DOHH2 (cell line): ENCODE measurements around the gene EXOSC7.

Experiments used
- H3F3A ChIP-seq: fragments of 200-600 bp; sonication (generic), shearing (Covaris generic); 2 replicates; pipeline ENCODE4 v1.6.0; 2016; ENCODE audit warnings: antibody characterized with exemption, mild to moderate bottlenecking; ENCODE audit not compliant: control insufficient read depth, insufficient read depth
- H3K27ac ChIP-seq: fragments of 200-600 bp; sonication (generic); 2 replicates; pipeline ENCODE4 v1.5.1; 2014; ENCODE audit warnings: low read depth, mild to moderate bottlenecking, low read length, moderate library complexity
- H3K27me3 ChIP-seq: fragments of 200-600 bp; sonication (generic); 2 replicates; pipeline ENCODE4 v1.6.1; 2014; ENCODE audit warnings: mild to moderate bottlenecking, low read length, mixed read lengths; ENCODE audit not compliant: control insufficient read depth
- H3K36me3 ChIP-seq: fragments of 200-600 bp; sonication (generic); 2 replicates; pipeline ENCODE4 v1.6.1; 2014; ENCODE audit warnings: mild to moderate bottlenecking, low read length, moderate library complexity, mixed read lengths; ENCODE audit not compliant: control insufficient read depth
- H3K4me1 ChIP-seq: fragments of 200-600 bp; sonication (generic); 2 replicates; pipeline ENCODE4 v1.6.1; 2014; ENCODE audit warnings: mild to moderate bottlenecking, low read length, mixed read lengths; ENCODE audit not compliant: control insufficient read depth
- H3K4me2 ChIP-seq: fragments of 200-600 bp; sonication (generic); 2 replicates; pipeline ENCODE4 v1.6.0; 2014; ENCODE audit warnings: mild to moderate bottlenecking, low read length, moderate library complexity
- H3K4me3 ChIP-seq: fragments of 200-600 bp; sonication (generic); 2 replicates; pipeline ENCODE4 v1.5.1; 2014; ENCODE audit warnings: mild to moderate bottlenecking, low read length, mixed read lengths
- H3K79me2 ChIP-seq: fragments of 200-600 bp; sonication (generic); 2 replicates; pipeline ENCODE4 v1.6.1; 2014; ENCODE audit warnings: mild to moderate bottlenecking, low read length, mixed read lengths; ENCODE audit not compliant: control insufficient read depth
- H3K9me2 ChIP-seq: fragments of 200-600 bp; sonication (generic); replicated peaks from 2 replicates; pipeline ENCODE4 v1.6.1; 2014; ENCODE audit warnings: mild to moderate bottlenecking, low read length, mixed read lengths; ENCODE audit not compliant: control insufficient read depth
- H3K9me3 ChIP-seq: fragments of 200-600 bp; sonication (generic); 2 replicates; pipeline ENCODE4 v1.6.1; 2014; ENCODE audit warnings: antibody characterized with exemption, low read length, mixed read lengths; ENCODE audit not compliant: control insufficient read depth, insufficient read depth
- H4K20me1 ChIP-seq: fragments of 200-600 bp; sonication (generic); 2 replicates; pipeline ENCODE4 v1.6.0; 2014; ENCODE audit warnings: low read depth, mild to moderate bottlenecking, antibody characterized with exemption, low read length, moderate library complexity; ENCODE audit not compliant: control insufficient read depth, insufficient read depth
- CTCF ChIP-seq: fragments of 200-600 bp; sonication (generic); IDR thresholded peaks from one replicate; pipeline ENCODE4 v1.5.1; 2014; ENCODE audit warnings: antibody characterized with exemption, mild to moderate bottlenecking, low read depth, low read length; ENCODE audit not compliant: poor library complexity, severe bottlenecking
- EZH2phosphoT487 ChIP-seq: fragments of 200-600 bp; sonication (generic); IDR thresholded peaks from 2 replicates; pipeline ENCODE4 v1.6.1; 2017; ENCODE audit warnings: borderline replicate concordance, mild to moderate bottlenecking, antibody characterized with exemption, low read length, moderate library complexity, mixed read lengths

The EXOSC7 gene

DNA sequence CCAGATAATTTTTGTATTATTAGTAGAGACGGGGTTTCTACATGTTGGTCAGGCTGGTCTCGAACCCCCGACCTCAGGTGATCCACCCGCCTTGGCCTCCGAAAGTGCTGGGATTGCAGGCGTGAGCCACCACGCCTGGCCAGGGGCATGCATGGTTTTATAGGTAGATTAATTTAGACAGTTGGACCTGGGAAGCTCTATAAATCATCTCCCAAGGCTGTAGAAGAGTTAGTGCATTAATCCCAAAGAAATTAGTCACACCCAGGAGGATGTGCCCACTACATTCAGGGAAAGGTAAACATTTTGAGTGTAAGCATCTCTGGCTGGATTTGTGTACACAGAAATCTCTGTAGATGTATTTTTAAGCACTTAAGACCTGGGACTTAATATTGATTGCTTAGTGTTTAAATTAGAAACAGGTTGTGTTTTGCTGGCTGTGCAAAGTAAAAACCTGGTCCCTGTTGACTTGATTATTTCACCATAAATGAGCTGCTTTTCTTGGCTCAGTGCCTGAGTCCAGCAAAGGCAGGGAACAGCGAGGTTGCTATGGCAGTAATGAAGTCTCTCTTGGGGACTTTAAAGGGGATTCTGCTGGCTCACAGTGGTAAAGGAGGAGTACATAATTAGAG lies 19.2 kb downstream of the EXOSC7 start:
- H4K20me1 ChIP-seq: no peaks in the 10 kb centered on the region
- H3K4me3 ChIP-seq: no peak overlapping the region
- H3K27ac ChIP-seq: no peak overlapping the region
- peaks cover 24% of the 10 kb centered on the region for H3K79me2 ChIP-seq
- peaks cover 83% of the 10 kb centered on the region for H3K36me3 ChIP-seq
- H3K27me3 ChIP-seq: no peaks in the 10 kb centered on the region
- TF ChIP-seq EZH2phosphoT487 (no peak), CTCF (no peak)
- no peak overlapping the region for H3K4me2 ChIP-seq
- H3K4me1 ChIP-seq: no peaks in the 10 kb centered on the region
- H3K9me3 ChIP-seq: no peaks in the 10 kb centered on the region
- no peaks in the 10 kb centered on the region for H3F3A ChIP-seq
- H3K9me2 ChIP-seq: no peaks in the 10 kb centered on the region

DNA sequence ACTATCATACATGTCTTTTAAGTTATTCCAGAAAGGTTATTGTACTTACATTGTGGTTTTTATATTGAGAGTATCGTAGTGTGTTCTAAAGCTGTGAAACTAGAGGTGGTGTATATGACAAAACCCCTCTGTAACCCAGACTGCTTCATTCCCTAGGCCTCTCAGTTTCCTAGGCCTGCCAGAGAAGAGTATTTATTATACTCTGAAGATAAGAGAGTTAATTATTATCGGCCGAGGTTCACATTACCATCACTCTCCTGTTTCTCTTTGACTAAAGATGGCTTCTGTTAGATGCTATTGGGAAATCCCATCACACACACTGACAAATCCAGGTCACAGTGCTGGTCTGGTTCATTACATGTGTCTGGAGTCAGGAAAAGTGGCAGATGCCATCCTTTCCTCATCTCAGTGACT lies 20.5 kb downstream of the EXOSC7 start:
- no peaks in the 10 kb centered on the region for H4K20me1 ChIP-seq
- no peaks in the 10 kb centered on the region for H3K9me2 ChIP-seq
- H3K27me3 ChIP-seq: no peaks in the 10 kb centered on the region
- H3K27ac ChIP-seq: no peak overlapping the region
- no peak overlapping the region for H3K4me3 ChIP-seq
- no peaks in the 10 kb centered on the region for H3K9me3 ChIP-seq
- no peaks in the 10 kb centered on the region for H3K4me1 ChIP-seq
- no peaks in the 10 kb centered on the region for H3F3A ChIP-seq
- peaks cover 78% of the 10 kb centered on the region for H3K36me3 ChIP-seq
- TF ChIP-seq CTCF (no peak), EZH2phosphoT487 (no peak)
- H3K4me2 ChIP-seq: no peak overlapping the region
- H3K79me2 ChIP-seq: peaks cover 17% of the 10 kb centered on the region

GRCh38 chr3:44999782-45000181 lies 23.7 kb downstream of the EXOSC7 start:
- TF ChIP-seq CTCF (no peak), EZH2phosphoT487 (no peak)
- Histone ChIP-seq H3K9me3 (no peaks in the 10 kb centered on the region), H3K4me1 (no peaks in the 10 kb centered on the region), H3K79me2 (no peaks in the 10 kb centered on the region), H3K4me3 (no peak overlapping the region), H3K9me2 (no peaks in the 10 kb centered on the region), H3F3A (no peaks in the 10 kb centered on the region), H3K27me3 (no peaks in the 10 kb centered on the region), H3K36me3 (peaks cover 80% of the 10 kb centered on the region), H3K27ac (no peak overlapping the region), H4K20me1 (no peaks in the 10 kb centered on the region), H3K4me2 (no peak overlapping the region)

DNA sequence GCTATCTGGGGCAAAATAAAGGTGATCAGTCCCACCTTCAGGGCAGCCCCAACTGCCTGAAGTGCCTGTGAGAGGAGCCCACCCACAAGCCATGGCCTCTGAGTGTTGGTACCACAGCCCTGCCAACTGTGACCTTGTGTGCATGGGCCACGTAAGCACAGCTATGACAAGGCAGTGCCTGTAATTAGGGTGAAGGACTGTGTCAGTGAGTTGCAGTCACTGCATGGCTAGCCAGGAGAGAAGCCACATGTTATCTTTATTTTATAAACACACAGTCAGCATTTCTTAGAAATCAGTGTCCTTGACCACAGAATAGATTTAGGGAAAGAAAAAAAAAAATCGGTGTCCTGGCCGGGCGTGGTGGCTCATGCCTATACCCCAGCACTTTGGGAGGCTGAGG lies 24.8 kb downstream of the EXOSC7 start:
- Histone ChIP-seq H3K4me3 (no peak overlapping the region), H3K9me3 (no peaks in the 10 kb centered on the region), H3K27me3 (no peaks in the 10 kb centered on the region), H3F3A (no peaks in the 10 kb centered on the region), H3K27ac (no peak overlapping the region), H3K9me2 (no peaks in the 10 kb centered on the region), H3K4me2 (no peak overlapping the region), H3K36me3 (peaks cover 82% of the 10 kb centered on the region), H3K79me2 (no peaks in the 10 kb centered on the region), H3K4me1 (no peaks in the 10 kb centered on the region), H4K20me1 (no peaks in the 10 kb centered on the region)
- TF ChIP-seq CTCF (no peak), EZH2phosphoT487 (no peak)
